Colonic mucosa (tissue), 4 donors: ENCODE data around the gene KATNAL1. TPM values are rescaled to one million over a fixed set of nuclear protein-coding genes. Genes with fewer than 3 reads are reported as not detected.

ENCODE experiments used
- DNase-seq: peaks from one replicate; pipeline ENCODE4 v3.0.0-alpha.2; 2020
- H3K27ac ChIP-seq: fragments of 200-600 bp; one replicate; pipeline ENCODE4 v1.8.0; 2021
- H3K27me3 ChIP-seq: fragments of 200-600 bp; one replicate; pipeline ENCODE4 v1.8.0; 2021
- H3K36me3 ChIP-seq: fragments of 200-600 bp; one replicate; pipeline ENCODE4 v1.8.0; 2021
- H3K4me1 ChIP-seq: fragments of 200-600 bp; one replicate; pipeline ENCODE4 v1.8.0; 2021; ENCODE audit warnings: mild to moderate bottlenecking
- H3K4me3 ChIP-seq: fragments of 200-600 bp; one replicate; pipeline ENCODE4 v1.8.0; 2021
- H3K9ac ChIP-seq, 2 donors: one replicate each; pipeline ENCODE4 v1.7.0; 2013; ENCODE audit warnings: control low read depth in 2 of 2, low read depth in 2 of 2, low read length in 2 of 2
- H3K9me3 ChIP-seq: fragments of 200-600 bp; one replicate; pipeline ENCODE4 v1.8.0; 2021
- intact Hi-C: fragments of 100-400 bp; cut with DNase I; formaldehyde crosslinking; loops from one replicate; pipeline ENCODE4 v1.14.1; 2022
- total RNA-seq, 2 donors: library from RNA; stranded (reverse); fragmentation: NEBNext Ultra II Directional in 1 of 2; extraction: Animal tissue kit (Norgen Biotek cat#: 25700) in 1 of 2; gene quantifications; one replicate each; pipeline ENCODE4 v1.2.1, GENCODE V29; 2021
- TF ChIP-seq, protein P1 (sequence below): fragments of 200-600 bp; IDR thresholded peaks from one replicate; pipeline ENCODE4 v1.8.0; 2022; ENCODE audit warnings: antibody characterized with exemption, mild to moderate bottlenecking
- donor health status: healthy.
- donor health status: DM: no; HTN: no; CAD: no.
- donor health status: DM: no; HTN: no; CAD: no.

KATNAL1 gene
- total RNA-seq, 2 donors from 2014 or later: 5.9 to 9.3 TPM

DNA sequence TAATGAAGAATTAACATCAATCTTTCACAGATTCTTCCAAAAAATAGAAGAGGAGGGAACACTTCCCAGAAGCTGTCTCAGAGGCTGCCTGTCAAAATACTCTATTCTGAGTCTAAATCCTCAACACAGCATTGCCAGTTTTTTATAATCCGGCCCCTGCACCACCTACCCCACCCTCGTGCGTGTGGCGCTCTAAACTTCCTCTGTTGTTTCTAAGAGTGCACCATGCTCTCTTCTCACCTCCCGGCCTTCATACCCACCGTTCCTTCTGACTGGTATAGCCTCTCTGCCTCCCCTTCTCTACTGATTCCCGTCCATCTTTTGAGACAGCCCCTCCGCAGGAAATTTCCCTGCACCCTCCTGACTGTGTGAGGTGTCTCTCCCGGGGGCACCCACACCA is 136.8 kb downstream of the KATNAL1 start:
- Histone ChIP-seq H3K27me3 (no peaks in the 10 kb centered on the region), H3K4me3 (no peak overlapping the region), H3K27ac (no peak overlapping the region), H3K9me3 (no peaks in the 10 kb centered on the region), H3K36me3 (no peaks in the 10 kb centered on the region), H3K9ac (no peak overlapping the region), H3K4me1 (no peaks in the 10 kb centered on the region)
- TF ChIP-seq, protein P1, sequence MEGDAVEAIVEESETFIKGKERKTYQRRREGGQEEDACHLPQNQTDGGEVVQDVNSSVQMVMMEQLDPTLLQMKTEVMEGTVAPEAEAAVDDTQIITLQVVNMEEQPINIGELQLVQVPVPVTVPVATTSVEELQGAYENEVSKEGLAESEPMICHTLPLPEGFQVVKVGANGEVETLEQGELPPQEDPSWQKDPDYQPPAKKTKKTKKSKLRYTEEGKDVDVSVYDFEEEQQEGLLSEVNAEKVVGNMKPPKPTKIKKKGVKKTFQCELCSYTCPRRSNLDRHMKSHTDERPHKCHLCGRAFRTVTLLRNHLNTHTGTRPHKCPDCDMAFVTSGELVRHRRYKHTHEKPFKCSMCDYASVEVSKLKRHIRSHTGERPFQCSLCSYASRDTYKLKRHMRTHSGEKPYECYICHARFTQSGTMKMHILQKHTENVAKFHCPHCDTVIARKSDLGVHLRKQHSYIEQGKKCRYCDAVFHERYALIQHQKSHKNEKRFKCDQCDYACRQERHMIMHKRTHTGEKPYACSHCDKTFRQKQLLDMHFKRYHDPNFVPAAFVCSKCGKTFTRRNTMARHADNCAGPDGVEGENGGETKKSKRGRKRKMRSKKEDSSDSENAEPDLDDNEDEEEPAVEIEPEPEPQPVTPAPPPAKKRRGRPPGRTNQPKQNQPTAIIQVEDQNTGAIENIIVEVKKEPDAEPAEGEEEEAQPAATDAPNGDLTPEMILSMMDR: no peak
- no peak for DNase-seq
- intact Hi-C loops: no loop called here

- no peaks in the 10 kb centered on the region for H3K36me3 ChIP-seq
- H3K27me3 ChIP-seq: no peaks in the 10 kb centered on the region
- H3K4me3 ChIP-seq: no peak overlapping the region
- no peak overlapping the region for H3K9ac ChIP-seq
- no peaks in the 10 kb centered on the region for H3K4me1 ChIP-seq
- no peaks in the 10 kb centered on the region for H3K9me3 ChIP-seq
- DNase-seq: no peak
- TF ChIP-seq, protein P1: no peak
- H3K27ac ChIP-seq: no peak overlapping the region
- intact Hi-C loops: no loop called here
Measured at GRCh38 chr13:30169442-30169841, 137.9 kb downstream of the KATNAL1 start.

DNA sequence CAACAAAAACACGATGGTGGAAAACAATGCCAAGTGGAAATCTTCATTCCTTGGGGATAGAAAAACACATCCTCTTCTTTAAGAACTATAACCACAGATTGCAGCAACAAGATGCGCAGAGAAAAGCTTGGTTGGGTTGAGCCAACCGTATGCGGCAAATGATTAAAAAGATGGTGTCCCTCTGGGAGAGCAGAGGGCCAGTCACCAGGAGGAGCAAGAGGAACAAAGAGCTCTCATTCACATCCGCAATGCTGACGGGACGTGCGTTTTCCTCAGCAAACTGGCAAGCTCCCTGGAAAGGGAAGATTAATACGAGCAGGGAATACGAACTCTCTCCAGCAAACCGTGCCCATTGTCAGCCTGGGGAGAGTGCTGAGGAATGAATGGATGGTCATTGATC is 141.6 kb downstream of the KATNAL1 start:
- intact Hi-C loops: no loop called here
- H3K9me3 ChIP-seq: no peaks in the 10 kb centered on the region
- H3K36me3 ChIP-seq: no peaks in the 10 kb centered on the region
- H3K9ac ChIP-seq: no peak overlapping the region
- no peaks in the 10 kb centered on the region for H3K4me1 ChIP-seq
- H3K27ac ChIP-seq: no peak overlapping the region
- no peak overlapping the region for H3K4me3 ChIP-seq
- TF ChIP-seq, protein P1: no peak
- H3K27me3 ChIP-seq: no peaks in the 10 kb centered on the region
- DNase-seq: no peak

DNA sequence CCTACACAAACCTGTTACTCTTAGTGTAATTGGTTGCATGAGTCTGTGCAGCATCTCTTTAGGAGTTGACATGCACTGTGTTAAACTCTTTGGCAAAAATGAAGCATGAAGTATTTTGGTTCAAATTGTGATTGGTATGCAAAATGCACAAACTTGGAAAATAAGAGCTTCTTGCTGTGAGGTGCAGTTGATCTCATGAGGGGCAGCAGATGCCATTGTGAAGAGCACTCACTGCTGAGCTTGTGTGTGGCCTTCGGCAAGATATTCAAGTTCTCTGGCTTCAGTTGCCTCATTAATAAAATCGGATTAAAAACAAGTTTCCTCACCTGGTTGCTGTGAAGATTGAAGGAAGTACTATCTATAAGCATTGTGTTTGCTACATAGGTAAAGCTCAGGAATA is 142.3 kb downstream of the KATNAL1 start:
- no peaks in the 10 kb centered on the region for H3K9me3 ChIP-seq
- no peak overlapping the region for H3K27ac ChIP-seq
- DNase-seq: no peak
- no peak overlapping the region for H3K9ac ChIP-seq
- no peaks in the 10 kb centered on the region for H3K27me3 ChIP-seq
- TF ChIP-seq, protein P1: no peak
- H3K4me3 ChIP-seq: no peak overlapping the region
- H3K4me1 ChIP-seq: no peaks in the 10 kb centered on the region
- intact Hi-C loops: no loop called here
- H3K36me3 ChIP-seq: no peaks in the 10 kb centered on the region

- no peak for DNase-seq
- Histone ChIP-seq H3K4me1 (no peaks in the 10 kb centered on the region), H3K27ac (no peak overlapping the region), H3K9me3 (no peaks in the 10 kb centered on the region), H3K9ac (no peak overlapping the region), H3K36me3 (no peaks in the 10 kb centered on the region), H3K27me3 (no peaks in the 10 kb centered on the region), H3K4me3 (no peak overlapping the region)
- TF ChIP-seq, protein P1: no peak
- intact Hi-C loops: no loop called here
Measured at GRCh38 chr13:30164146-30164545, 143.2 kb downstream of the KATNAL1 start.

DNA sequence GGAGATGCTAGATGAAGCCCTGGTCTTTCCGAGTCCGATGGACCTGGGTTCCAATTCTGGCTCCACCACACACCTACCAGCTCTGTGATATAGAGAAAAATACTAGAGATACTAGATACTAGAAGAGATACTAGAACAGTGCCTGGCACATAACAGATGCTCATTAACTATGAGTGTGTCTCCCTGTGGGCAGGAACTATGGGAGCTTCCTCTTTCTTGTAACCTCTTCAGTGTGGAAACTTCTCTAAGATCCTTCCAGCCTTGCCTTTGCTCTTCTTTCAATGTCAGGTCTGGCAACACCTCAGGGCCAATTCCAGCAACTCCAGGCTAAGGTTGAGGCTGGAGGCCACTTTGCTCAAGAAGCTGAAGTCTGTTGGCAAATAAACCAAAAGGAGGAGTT is 143.9 kb downstream of the KATNAL1 start:
- no peaks in the 10 kb centered on the region for H3K9me3 ChIP-seq
- H3K27ac ChIP-seq: no peak overlapping the region
- no peaks in the 10 kb centered on the region for H3K4me1 ChIP-seq
- H3K9ac ChIP-seq: no peak overlapping the region
- H3K27me3 ChIP-seq: no peaks in the 10 kb centered on the region
- H3K36me3 ChIP-seq: no peaks in the 10 kb centered on the region
- no peak for DNase-seq
- no peak overlapping the region for H3K4me3 ChIP-seq
- TF ChIP-seq, protein P1: no peak
- intact Hi-C loops: no loop called here
